ENCODE measurements around the gene ADK. TPM values are rescaled to one million over a fixed set of nuclear protein-coding genes. Genes with fewer than 3 reads are reported as not detected.

The ADK gene
- total and polyA plus RNA-seq, 2 experiments from 2014 or later = 39.9 to 53.0 TPM

- H3K36me3 Mint-ChIP-seq (ENCODE audit: low read depth) = peaks cover 5% of the 10 kb centered on the region; the same call in 1 of the 3 replicates
- H3K36me3 ChIP-seq (ENCODE audit: insufficient read depth) = no peaks in the 10 kb centered on the region
- no peak overlapping the region for H3K4me3 ChIP-seq
- H2AFZ ChIP-seq = no peak overlapping the region
- TF ChIP-seq STAT1 (IDR thresholded peaks at IDR 0.05; ENCODE audit: unreplicated experiment) = no peak
- TF ChIP-seq JUNB (IDR thresholded peaks at IDR 0.05; ENCODE audit: unreplicated experiment) = no peak
- TF ChIP-seq, protein P1, sequence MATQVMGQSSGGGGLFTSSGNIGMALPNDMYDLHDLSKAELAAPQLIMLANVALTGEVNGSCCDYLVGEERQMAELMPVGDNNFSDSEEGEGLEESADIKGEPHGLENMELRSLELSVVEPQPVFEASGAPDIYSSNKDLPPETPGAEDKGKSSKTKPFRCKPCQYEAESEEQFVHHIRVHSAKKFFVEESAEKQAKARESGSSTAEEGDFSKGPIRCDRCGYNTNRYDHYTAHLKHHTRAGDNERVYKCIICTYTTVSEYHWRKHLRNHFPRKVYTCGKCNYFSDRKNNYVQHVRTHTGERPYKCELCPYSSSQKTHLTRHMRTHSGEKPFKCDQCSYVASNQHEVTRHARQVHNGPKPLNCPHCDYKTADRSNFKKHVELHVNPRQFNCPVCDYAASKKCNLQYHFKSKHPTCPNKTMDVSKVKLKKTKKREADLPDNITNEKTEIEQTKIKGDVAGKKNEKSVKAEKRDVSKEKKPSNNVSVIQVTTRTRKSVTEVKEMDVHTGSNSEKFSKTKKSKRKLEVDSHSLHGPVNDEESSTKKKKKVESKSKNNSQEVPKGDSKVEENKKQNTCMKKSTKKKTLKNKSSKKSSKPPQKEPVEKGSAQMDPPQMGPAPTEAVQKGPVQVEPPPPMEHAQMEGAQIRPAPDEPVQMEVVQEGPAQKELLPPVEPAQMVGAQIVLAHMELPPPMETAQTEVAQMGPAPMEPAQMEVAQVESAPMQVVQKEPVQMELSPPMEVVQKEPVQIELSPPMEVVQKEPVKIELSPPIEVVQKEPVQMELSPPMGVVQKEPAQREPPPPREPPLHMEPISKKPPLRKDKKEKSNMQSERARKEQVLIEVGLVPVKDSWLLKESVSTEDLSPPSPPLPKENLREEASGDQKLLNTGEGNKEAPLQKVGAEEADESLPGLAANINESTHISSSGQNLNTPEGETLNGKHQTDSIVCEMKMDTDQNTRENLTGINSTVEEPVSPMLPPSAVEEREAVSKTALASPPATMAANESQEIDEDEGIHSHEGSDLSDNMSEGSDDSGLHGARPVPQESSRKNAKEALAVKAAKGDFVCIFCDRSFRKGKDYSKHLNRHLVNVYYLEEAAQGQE (IDR thresholded peaks at IDR 0.05; ENCODE audit: unreplicated experiment) = no peak
- TF ChIP-seq ZNF114 (CRISPR knock-in tag; IDR thresholded peaks at IDR 0.05) = no peak
- TF ChIP-seq CREB1 (CRISPR knock-in tag; IDR thresholded peaks at IDR 0.05; ENCODE audit: low read depth) = no peak
- TF ChIP-seq EZH2 (IDR thresholded peaks at IDR 0.05; ENCODE audit: low read depth, unreplicated experiment) = no peak
- TF ChIP-seq NANOG (IDR thresholded peaks at IDR 0.05; ENCODE audit: borderline replicate concordance) = no peak
- TF ChIP-seq, protein P2, sequence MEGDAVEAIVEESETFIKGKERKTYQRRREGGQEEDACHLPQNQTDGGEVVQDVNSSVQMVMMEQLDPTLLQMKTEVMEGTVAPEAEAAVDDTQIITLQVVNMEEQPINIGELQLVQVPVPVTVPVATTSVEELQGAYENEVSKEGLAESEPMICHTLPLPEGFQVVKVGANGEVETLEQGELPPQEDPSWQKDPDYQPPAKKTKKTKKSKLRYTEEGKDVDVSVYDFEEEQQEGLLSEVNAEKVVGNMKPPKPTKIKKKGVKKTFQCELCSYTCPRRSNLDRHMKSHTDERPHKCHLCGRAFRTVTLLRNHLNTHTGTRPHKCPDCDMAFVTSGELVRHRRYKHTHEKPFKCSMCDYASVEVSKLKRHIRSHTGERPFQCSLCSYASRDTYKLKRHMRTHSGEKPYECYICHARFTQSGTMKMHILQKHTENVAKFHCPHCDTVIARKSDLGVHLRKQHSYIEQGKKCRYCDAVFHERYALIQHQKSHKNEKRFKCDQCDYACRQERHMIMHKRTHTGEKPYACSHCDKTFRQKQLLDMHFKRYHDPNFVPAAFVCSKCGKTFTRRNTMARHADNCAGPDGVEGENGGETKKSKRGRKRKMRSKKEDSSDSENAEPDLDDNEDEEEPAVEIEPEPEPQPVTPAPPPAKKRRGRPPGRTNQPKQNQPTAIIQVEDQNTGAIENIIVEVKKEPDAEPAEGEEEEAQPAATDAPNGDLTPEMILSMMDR (conservative IDR thresholded peaks at IDR 0.05; ENCODE audit: low read depth in 2 of 2) = no peak
- TF ChIP-seq, protein P3, sequence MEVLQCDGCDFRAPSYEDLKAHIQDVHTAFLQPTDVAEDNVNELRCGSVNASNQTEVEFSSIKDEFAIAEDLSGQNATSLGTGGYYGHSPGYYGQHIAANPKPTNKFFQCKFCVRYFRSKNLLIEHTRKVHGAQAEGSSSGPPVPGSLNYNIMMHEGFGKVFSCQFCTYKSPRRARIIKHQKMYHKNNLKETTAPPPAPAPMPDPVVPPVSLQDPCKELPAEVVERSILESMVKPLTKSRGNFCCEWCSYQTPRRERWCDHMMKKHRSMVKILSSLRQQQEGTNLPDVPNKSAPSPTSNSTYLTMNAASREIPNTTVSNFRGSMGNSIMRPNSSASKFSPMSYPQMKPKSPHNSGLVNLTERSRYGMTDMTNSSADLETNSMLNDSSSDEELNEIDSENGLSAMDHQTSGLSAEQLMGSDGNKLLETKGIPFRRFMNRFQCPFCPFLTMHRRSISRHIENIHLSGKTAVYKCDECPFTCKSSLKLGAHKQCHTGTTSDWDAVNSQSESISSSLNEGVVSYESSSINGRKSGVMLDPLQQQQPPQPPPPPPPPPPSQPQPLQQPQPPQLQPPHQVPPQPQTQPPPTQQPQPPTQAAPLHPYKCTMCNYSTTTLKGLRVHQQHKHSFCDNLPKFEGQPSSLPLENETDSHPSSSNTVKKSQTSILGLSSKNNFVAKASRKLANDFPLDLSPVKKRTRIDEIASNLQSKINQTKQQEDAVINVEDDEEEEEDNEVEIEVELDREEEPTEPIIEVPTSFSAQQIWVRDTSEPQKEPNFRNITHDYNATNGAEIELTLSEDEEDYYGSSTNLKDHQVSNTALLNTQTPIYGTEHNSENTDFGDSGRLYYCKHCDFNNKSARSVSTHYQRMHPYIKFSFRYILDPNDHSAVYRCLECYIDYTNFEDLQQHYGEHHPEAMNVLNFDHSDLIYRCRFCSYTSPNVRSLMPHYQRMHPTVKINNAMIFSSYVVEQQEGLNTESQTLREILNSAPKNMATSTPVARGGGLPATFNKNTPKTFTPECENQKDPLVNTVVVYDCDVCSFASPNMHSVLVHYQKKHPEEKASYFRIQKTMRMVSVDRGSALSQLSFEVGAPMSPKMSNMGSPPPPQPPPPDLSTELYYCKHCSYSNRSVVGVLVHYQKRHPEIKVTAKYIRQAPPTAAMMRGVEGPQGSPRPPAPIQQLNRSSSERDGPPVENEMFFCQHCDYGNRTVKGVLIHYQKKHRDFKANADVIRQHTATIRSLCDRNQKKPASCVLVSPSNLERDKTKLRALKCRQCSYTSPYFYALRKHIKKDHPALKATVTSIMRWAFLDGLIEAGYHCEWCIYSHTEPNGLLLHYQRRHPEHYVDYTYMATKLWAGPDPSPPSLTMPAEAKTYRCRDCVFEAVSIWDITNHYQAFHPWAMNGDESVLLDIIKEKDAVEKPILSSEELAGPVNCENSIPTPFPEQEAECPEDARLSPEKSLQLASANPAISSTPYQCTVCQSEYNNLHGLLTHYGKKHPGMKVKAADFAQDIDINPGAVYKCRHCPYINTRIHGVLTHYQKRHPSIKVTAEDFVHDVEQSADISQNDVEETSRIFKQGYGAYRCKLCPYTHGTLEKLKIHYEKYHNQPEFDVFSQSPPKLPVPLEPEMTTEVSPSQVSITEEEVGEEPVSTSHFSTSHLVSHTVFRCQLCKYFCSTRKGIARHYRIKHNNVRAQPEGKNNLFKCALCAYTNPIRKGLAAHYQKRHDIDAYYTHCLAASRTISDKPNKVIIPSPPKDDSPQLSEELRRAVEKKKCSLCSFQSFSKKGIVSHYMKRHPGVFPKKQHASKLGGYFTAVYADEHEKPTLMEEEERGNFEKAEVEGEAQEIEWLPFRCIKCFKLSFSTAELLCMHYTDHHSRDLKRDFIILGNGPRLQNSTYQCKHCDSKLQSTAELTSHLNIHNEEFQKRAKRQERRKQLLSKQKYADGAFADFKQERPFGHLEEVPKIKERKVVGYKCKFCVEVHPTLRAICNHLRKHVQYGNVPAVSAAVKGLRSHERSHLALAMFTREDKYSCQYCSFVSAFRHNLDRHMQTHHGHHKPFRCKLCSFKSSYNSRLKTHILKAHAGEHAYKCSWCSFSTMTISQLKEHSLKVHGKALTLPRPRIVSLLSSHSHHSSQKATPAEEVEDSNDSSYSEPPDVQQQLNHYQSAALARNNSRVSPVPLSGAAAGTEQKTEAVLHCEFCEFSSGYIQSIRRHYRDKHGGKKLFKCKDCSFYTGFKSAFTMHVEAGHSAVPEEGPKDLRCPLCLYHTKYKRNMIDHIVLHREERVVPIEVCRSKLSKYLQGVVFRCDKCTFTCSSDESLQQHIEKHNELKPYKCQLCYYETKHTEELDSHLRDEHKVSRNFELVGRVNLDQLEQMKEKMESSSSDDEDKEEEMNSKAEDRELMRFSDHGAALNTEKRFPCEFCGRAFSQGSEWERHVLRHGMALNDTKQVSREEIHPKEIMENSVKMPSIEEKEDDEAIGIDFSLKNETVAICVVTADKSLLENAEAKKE (CRISPR knock-in tag; IDR thresholded peaks at IDR 0.05) = no peak
- TF ChIP-seq EZH2phosphoT487 (IDR thresholded peaks at IDR 0.05; ENCODE audit: unreplicated experiment) = no peak
- TF ChIP-seq, protein P4, sequence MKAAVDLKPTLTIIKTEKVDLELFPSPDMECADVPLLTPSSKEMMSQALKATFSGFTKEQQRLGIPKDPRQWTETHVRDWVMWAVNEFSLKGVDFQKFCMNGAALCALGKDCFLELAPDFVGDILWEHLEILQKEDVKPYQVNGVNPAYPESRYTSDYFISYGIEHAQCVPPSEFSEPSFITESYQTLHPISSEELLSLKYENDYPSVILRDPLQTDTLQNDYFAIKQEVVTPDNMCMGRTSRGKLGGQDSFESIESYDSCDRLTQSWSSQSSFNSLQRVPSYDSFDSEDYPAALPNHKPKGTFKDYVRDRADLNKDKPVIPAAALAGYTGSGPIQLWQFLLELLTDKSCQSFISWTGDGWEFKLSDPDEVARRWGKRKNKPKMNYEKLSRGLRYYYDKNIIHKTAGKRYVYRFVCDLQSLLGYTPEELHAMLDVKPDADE (IDR thresholded peaks at IDR 0.05) = no peak
- TF ChIP-seq ZNF331 (CRISPR knock-in tag; IDR thresholded peaks at IDR 0.05; ENCODE audit: low read depth) = no peak
- TF ChIP-seq POLR2AphosphoS5 (IDR thresholded peaks at IDR 0.05; ENCODE audit: low read depth) = no peak
- no peaks in the 10 kb centered on the region for H3K9me2 ChIP-seq (ENCODE audit: insufficient read depth)
- H3K79me2 ChIP-seq (replicated peaks; ENCODE audit: insufficient read depth) = no peaks in the 10 kb centered on the region
- no peak overlapping the region for H3K27ac ChIP-seq (ENCODE audit: low read depth)
- H4K20me1 ChIP-seq (replicated peaks; ENCODE audit: insufficient read depth) = no peaks in the 10 kb centered on the region
- H3K4me1 Mint-ChIP-seq = no peaks in the 10 kb centered on the region
- DNase-seq (ENCODE audit: low spot score) (no peak), ATAC-seq (no peak)
- no peak overlapping the region for H3K4me3 Mint-ChIP-seq
- H3F3A ChIP-seq (replicated peaks; ENCODE audit: low read depth) = no peaks in the 10 kb centered on the region
- no peaks in the 10 kb centered on the region for H3K4me1 ChIP-seq (ENCODE audit: insufficient read depth)
- no peaks in the 10 kb centered on the region for H3K27me3 Mint-ChIP-seq (ENCODE audit: insufficient read depth, low read depth, poor library complexity)
- H3K9me3 Mint-ChIP-seq = peaks cover 4% of the 10 kb centered on the region; the same call in 1 of the 3 replicates
- H3K27ac Mint-ChIP-seq = no peak overlapping the region
- H3K27me3 ChIP-seq (ENCODE audit: insufficient read depth) = no peaks in the 10 kb centered on the region
- no peak overlapping the region for H3K4me2 ChIP-seq
Observed at GRCh38 chr10:74500816-74501215, 349.8 kb downstream of the ADK start.
